GM19397 (cell line): ENCODE data around the gene RNU5B-1.
A peak's percentile ranks its signal among the peaks of the same experiment; 100 is the strongest.

ENCODE experiments used
- ATAC-seq: cut with Tn5 transposase; IDR thresholded peaks from one replicate; pipeline ENCODE4 v1.9.1; 2021; ENCODE audit warnings: mild to moderate bottlenecking, moderate library complexity; ENCODE audit not compliant: unreplicated experiment

Gene RNU5B-1

GRCh38 chr15:65287520-65287855 lies 17.0 kb upstream of the RNU5B-1 start:
- no peak for ATAC-seq

- no peak for ATAC-seq
Measured at GRCh38 chr15:65289261-65289854, 15.1 kb upstream of the RNU5B-1 start.

GRCh38 chr15:65290228-65290627 lies 14.2 kb upstream of the RNU5B-1 start:
- no peak for ATAC-seq

GRCh38 chr15:65292938-65293518 lies 11.4 kb upstream of the RNU5B-1 start:
- no peak for ATAC-seq

- no peak for ATAC-seq
Measured at GRCh38 chr15:65298731-65299130, 5.7 kb upstream of the RNU5B-1 start.

GRCh38 chr15:65300924-65301441 lies 3.5 kb upstream of the RNU5B-1 start:
- no peak for ATAC-seq

GRCh38 chr15:65302061-65302460 lies 2.4 kb upstream of the RNU5B-1 start:
- ATAC-seq, result no peak

- peak; percentile 7 for ATAC-seq
Measured at GRCh38 chr15:65303687-65304380, 643 bp upstream of the RNU5B-1 start.

- no peak for ATAC-seq
Measured at GRCh38 chr15:65305150-65305758, 777 bp downstream of the RNU5B-1 start.

GRCh38 chr15:65305776-65306175 lies 1.3 kb downstream of the RNU5B-1 start:
- no peak for ATAC-seq

GRCh38 chr15:65306551-65306950 lies 2.1 kb downstream of the RNU5B-1 start:
- no peak for ATAC-seq

GRCh38 chr15:65307978-65308377 lies 3.5 kb downstream of the RNU5B-1 start:
- no peak for ATAC-seq

GRCh38 chr15:65309882-65310418 lies 5.5 kb downstream of the RNU5B-1 start:
- ATAC-seq, result no peak

- ATAC-seq, result no peak
Measured at GRCh38 chr15:65310431-65311137, 6.1 kb downstream of the RNU5B-1 start.

- ATAC-seq, result no peak
Measured at GRCh38 chr15:65311760-65312159, 7.3 kb downstream of the RNU5B-1 start.

GRCh38 chr15:65312400-65312916 lies 8.0 kb downstream of the RNU5B-1 start:
- ATAC-seq, result no peak

GRCh38 chr15:65318870-65319356 lies 14.4 kb downstream of the RNU5B-1 start:
- no peak for ATAC-seq

GRCh38 chr15:65323071-65323511 lies 18.6 kb downstream of the RNU5B-1 start:
- ATAC-seq, result no peak

GRCh38 chr15:65326117-65326526 lies 21.6 kb downstream of the RNU5B-1 start:
- no peak for ATAC-seq

- no peak for ATAC-seq
Measured at GRCh38 chr15:65326818-65327217, 22.3 kb downstream of the RNU5B-1 start.
